GM21367 (cell line): ENCODE results near the gene TPCN2.

Experiments used
- ATAC-seq: cut with Tn5 transposase; IDR thresholded peaks from one replicate; pipeline ENCODE4 v1.9.1; 2021; ENCODE audit not compliant: unreplicated experiment

TPCN2 gene

GRCh38 chr11:69108559-69108958, 59.8 kb downstream of the TPCN2 start:
- no peak for ATAC-seq

DNA sequence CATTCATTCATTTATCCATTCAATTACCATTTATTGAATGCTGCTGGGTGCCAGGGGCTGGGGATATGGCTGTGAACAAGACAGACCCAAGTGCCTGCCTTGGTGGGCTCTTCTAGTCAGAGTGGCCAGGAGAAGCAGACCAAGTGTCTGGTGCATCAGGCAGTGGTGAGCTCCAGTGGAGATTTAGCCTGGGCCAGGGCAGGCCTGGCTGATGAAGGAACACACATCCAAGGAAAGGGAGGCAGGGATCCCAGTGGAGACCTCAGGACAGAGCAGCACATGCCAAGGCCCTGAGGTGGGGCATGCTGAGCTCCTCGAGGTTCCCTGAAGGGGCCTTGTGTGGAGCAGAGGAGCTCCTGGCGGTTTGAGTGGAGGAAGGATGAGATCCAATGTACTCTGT, 60.4 kb downstream of the TPCN2 start:
- ATAC-seq: no peak

DNA sequence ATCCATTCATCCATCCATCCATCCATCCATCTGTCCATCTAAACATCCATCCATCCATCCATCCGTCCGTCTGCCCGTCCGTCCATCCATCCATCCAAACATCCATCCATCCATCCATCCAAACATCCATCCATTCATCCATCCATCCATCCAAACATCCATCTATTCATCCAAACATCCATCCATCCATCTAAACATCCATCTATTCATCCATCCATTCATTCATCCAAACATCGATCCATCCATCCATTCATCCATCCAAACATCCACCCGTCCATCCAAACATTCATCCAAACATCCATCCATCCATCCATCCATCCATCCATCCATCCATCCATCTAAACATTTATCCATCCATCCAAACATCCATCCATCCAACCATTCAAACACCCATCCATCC, 61.7 kb downstream of the TPCN2 start:
- no peak for ATAC-seq

DNA sequence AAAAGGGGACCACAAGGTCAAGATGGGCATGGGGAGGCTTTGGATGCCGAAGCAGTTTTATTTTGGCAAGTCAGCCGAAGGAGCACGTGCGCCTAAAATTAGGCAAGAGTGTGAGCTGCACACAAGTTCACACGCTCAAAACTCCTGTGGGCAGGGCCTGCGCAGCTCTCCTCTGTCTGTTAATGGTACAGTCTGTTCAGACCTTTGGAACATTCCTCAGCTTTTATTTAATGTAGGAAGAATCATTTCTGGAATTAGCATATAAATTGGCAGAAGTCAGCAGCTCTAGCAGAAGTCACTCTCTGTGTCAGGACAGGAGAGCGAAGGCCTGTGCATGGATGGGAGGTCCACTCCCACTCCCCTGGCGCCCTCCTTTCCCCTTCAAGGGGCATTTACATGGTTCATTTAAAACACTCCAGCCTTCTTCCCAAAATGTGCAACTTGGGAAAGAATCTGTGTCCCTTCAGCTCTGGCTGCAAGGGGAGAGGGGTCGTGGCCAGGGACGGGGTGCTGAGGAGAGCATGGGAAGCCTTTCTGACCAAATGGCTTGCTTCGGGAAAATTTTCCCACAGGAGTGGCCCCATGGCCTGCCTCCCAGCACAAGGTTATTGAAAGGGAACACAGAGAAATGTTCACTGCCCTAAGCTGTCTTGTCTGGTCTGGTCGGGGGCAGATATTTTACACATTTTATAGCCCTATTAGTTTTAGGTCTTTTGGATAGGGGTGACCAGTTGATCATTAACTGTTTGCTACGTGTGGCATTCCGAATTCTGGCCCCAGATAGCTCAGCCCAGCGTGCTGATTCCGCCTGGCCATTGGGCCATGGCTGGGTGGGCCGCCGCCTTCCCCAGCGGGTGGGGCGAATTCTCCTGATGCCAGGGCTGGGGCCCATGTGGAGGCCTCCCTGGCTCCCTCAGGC, 63.2 kb downstream of the TPCN2 start:
- ATAC-seq: no peak

DNA sequence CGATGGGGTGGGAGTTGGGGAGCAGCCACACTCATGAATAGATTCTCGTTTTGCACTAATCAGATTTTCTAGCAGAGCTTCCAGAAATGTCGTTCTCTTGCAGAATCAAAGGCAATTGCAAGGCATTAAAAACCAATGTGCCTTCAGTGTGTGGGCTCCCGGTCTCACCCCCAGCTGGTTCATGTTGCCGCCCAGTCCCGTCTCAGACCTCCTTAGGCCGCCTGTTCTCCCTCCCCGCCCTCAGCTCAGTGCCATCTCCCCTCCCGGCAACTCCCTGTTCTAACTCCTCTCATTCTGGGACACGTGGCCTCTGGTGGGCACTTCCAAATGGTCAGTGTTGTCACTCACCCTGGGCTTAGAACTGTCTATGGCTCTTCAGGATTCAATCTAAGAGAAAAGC, 64.5 kb downstream of the TPCN2 start:
- no peak for ATAC-seq

- ATAC-seq: no peak
Observed at GRCh38 chr11:69113646-69114340, 65.1 kb downstream of the TPCN2 start.

DNA sequence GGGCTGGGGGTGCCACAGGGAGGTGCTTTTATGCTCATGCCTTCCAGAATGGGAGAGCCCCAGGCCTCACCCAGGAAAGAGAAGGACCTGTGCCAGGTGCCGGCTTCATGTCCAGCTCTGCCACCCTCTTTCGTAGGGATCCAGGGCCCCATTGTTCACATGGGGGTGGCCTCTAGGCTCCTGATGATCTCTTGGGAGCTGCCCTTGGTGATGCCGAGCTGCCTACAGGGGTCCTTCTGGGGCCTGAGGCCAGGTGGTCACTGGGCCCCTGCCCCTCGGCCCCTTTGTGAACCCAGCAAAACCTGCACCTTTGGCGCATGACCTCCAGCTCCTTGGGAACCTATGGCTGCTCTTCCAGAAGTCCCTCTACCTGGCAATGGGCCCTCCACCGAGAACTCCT, 65.6 kb downstream of the TPCN2 start:
- no peak for ATAC-seq

DNA sequence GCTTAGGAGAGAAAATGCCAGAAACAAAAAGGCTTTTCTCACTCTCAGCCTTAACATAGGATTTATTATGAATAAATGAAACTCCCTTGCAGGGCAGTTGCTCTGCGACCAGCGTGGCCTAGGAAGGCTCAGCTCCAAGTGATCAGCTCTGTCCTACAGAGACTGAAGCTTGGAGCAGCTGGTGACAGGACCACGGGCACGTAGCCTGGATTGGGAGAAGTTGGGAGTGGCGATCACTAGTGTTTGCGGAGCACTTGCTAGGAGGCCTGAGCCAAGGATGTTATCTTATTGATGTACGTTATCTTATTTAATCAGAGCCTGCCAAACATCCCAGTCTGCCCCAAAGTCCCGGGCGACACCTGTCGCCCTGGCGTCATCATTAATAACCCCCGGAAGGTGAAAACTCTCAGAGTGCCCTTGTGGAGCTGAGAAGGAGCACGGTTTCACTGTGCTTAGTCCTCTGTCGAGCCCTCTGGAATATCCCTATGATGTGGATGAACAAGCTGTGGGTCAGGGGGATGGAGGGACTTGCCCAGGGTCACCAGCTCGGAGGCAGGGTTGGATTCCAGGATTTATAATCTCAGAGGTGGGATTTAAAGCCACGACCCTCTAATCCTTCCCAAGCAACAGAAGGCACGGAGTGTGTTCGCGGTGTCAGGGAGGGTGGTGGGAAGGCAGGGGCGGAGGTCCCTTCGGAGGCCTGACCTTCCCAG, 66.2 kb downstream of the TPCN2 start:
- ATAC-seq: no peak

- no peak for ATAC-seq
Observed at GRCh38 chr11:69115586-69116560, 67.1 kb downstream of the TPCN2 start.

DNA sequence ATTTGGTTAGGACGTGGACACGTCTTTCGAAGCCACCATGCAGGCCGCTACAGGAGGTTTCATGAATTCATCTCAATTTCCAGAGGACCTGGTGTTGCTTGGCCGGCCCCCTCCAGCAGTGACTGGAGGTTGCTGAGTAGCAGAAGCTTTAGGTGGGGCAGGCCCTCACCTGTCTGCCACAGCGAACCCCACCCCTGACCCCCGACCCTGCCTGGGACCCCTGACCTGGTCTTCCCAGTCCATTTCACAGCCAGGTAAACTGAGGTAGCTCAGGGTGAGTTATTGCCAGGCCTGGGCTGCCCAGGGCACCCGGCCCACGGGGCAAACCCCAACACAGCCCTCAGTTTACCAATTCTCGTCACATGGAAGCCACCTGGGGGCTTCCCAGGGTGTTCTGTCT, 67.9 kb downstream of the TPCN2 start:
- no peak for ATAC-seq

DNA sequence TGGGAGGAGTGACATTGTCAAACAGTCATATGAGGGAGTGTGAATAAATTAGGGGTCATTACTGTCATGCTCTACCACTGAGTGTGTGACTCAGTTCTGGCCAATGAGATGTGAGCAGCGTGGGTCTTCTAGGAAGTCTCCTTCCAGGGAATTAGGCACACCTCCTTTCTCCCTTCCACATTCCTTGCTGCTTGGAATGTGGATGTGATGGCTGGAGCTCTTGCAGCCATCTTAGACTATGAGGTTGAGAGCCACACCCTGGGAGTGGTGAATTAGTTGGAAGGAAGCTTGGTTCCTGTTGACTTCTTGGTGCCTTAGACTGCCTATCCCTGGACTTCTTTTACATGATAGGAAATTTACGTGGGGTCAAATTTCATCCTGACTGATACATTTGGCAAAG, 70.5 kb downstream of the TPCN2 start:
- no peak for ATAC-seq

GRCh38 chr11:69120096-69120875, 71.6 kb downstream of the TPCN2 start:
- ATAC-seq: no peak

DNA sequence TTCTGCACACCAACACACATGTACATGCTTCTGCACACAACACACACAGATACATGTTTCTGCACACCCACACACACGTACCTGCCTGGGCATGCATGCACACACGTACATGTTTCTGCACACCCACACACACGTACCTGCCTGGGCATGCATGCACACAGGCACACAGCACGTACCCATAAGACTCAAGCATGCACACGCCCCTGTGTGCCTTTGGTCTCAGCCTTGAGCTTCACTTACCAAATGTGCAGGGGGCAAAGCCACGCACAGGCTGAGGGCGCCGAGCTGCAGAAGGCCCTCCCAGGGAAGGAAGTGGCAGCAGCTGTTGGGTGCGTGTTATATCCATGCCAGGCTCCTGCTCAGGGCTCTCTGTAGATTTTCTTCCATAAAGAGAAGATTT, 72.3 kb downstream of the TPCN2 start:
- no peak for ATAC-seq

GRCh38 chr11:69121621-69122325, 73.0 kb downstream of the TPCN2 start:
- no peak for ATAC-seq

- ATAC-seq: no peak
Observed at GRCh38 chr11:69122326-69122629, 73.5 kb downstream of the TPCN2 start.

GRCh38 chr11:69122630-69123431, 74.1 kb downstream of the TPCN2 start:
- no peak for ATAC-seq

- ATAC-seq: no peak
Observed at GRCh38 chr11:69123593-69124545, 75.1 kb downstream of the TPCN2 start.
